Measurements from ENCODE around the gene LRP1B. TPM values are rescaled to one million over a fixed set of nuclear protein-coding genes. Genes with fewer than 3 reads are reported as not detected.

LRP1B gene
- total and polyA plus RNA-seq, 2 of the 8 experiments (the other 6 are each of a cell fraction or from before 2014, with no cell fraction given): 0.03 TPM; not detected in 1

DNA sequence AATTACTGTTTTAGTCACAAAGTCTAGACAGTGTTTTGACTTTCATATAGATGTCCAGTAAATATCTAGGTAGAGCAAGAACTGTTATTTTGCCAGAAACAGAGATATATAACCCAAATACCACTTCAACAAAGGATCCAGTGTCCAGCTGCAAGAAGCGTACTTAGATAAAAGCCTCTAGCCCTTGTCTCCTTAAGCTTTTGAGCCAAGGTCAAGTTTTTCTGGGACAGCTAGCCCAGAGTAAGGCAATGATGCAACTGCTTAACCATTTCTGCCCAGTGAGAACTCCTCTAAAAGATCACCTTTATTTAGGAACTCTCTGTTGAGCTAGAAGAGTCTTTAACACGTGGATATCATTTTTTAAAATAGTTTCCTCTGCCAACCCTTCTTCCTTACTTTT, 1925.7 kb downstream of the LRP1B start:
- TF ChIP-seq, protein P1, sequence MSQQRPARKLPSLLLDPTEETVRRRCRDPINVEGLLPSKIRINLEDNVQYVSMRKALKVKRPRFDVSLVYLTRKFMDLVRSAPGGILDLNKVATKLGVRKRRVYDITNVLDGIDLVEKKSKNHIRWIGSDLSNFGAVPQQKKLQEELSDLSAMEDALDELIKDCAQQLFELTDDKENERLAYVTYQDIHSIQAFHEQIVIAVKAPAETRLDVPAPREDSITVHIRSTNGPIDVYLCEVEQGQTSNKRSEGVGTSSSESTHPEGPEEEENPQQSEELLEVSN (IDR thresholded peaks at IDR 0.05): no peak
- no peak for TF ChIP-seq JUND (IDR thresholded peaks at IDR 0.05; ENCODE audit: low read length)
- no peak for TF ChIP-seq TEAD4 (IDR thresholded peaks at IDR 0.05; ENCODE audit: low read depth, low read length)
- TF ChIP-seq BRCA1 (IDR thresholded peaks at IDR 0.05; ENCODE audit: low read depth, low read length): no peak
- no peak for TF ChIP-seq JUN (IDR thresholded peaks at IDR 0.05; ENCODE audit: low read depth, low read length)
- TF ChIP-seq KDM5A (IDR thresholded peaks at IDR 0.05; ENCODE audit: low read length): no peak
- no peak for TF ChIP-seq BACH1 (IDR thresholded peaks at IDR 0.05; ENCODE audit: low read length)
- TF ChIP-seq TAF1 (IDR thresholded peaks at IDR 0.05; ENCODE audit: low read depth, low read length): no peak
- TF ChIP-seq SRF (IDR thresholded peaks at IDR 0.05; ENCODE audit: low read depth, low read length): no peak
- no peak for TF ChIP-seq POLR2AphosphoS5 (IDR thresholded peaks at IDR 0.05; ENCODE audit: low read depth, low read length)
- no peak for TF ChIP-seq PHF8 (conservative IDR thresholded peaks at IDR 0.05; ENCODE audit: low read depth, low read length)
- no peak for TF ChIP-seq CBX5 (IDR thresholded peaks at IDR 0.05; ENCODE audit: low read depth, low read length)
- TF ChIP-seq RFX5 (IDR thresholded peaks at IDR 0.05; ENCODE audit: borderline replicate concordance, low read depth, low read length): no peak
- no peak for TF ChIP-seq POLR2A (IDR thresholded peaks at IDR 0.05; ENCODE audit: control extremely low read depth in 1 of 2, low read depth in 2 of 2, low read length in 2 of 2)
- TF ChIP-seq HDAC2 (IDR thresholded peaks at IDR 0.05; ENCODE audit: borderline replicate concordance in 1 of 2, low read depth in 2 of 2, low read length in 2 of 2): no peak
- TF ChIP-seq SIN3A (conservative IDR thresholded peaks at IDR 0.05 in 1 of 2, IDR thresholded peaks at IDR 0.05 in 1 of 2; ENCODE audit: low read depth in 1 of 2, low read length in 2 of 2): no peak
- Histone ChIP-seq H3K36me3 (ENCODE audit: control insufficient read depth in 2 of 4, insufficient read depth in 4 of 4, low read length in 3 of 4) (no peaks in the 10 kb centered on the region), H2BK20ac (ENCODE audit: low read length) (no peak overlapping the region), H3K79me2 (ENCODE audit: control insufficient read depth in 1 of 2, insufficient read depth in 2 of 2, low read length in 2 of 2) (no peaks in the 10 kb centered on the region), H4K20me1 (replicated peaks in 1 of 2; ENCODE audit: control insufficient read depth in 1 of 2, insufficient read depth in 2 of 2, low read length in 2 of 2) (no peaks in the 10 kb centered on the region), H3K9ac (replicated peaks in 1 of 4; ENCODE audit: extremely low read depth in 1 of 4, low read depth in 3 of 4, low read length in 3 of 4) (no peak overlapping the region), H2BK5ac (ENCODE audit: low read depth, low read length) (no peak overlapping the region), H4K5ac (ENCODE audit: insufficient read length, low read depth, low read length) (no peak overlapping the region), H3K18ac (ENCODE audit: extremely low read depth, low read length) (no peak overlapping the region), H2BK12ac (ENCODE audit: low read depth, low read length) (no peak overlapping the region), H3K4me2 (ENCODE audit: insufficient read depth in 1 of 2, low read depth in 2 of 2, low read length in 2 of 2) (no peak overlapping the region), H3K4me1 (replicated peaks in 1 of 4; ENCODE audit: control insufficient read depth in 3 of 4, insufficient read depth in 4 of 4, low read length in 3 of 4) (no peaks in the 10 kb centered on the region), H2BK15ac (ENCODE audit: low read length) (no peak overlapping the region), H3K4me3 (ENCODE audit: extremely low read depth in 1 of 4, insufficient read depth in 2 of 4, low read depth in 3 of 4, low read length in 4 of 4) (no peak overlapping the region), H4K91ac (replicated peaks; ENCODE audit: insufficient read length, low read length) (no peak overlapping the region), H2BK120ac (replicated peaks; ENCODE audit: low read depth, low read length) (no peak overlapping the region), H2AFZ (ENCODE audit: low read length) (no peak overlapping the region), H3K23ac (ENCODE audit: insufficient read length) (no peak overlapping the region), H3K23me2 (ENCODE audit: low read depth, low read length) (no peaks in the 10 kb centered on the region), H3K14ac (ENCODE audit: insufficient read length) (no peak overlapping the region), H3K9me3 (ENCODE audit: insufficient read depth in 2 of 2, low read depth in 1 of 2, low read length in 1 of 2) (no peaks in the 10 kb centered on the region), H3K27ac (ENCODE audit: low read depth, low read length) (no peak overlapping the region), H3K4ac (replicated peaks; ENCODE audit: insufficient read length, low read depth, low read length) (no peak overlapping the region), H3K56ac (replicated peaks; ENCODE audit: insufficient read length, low read depth, low read length) (no peak overlapping the region), H4K8ac (ENCODE audit: extremely low read depth, insufficient read depth, low read length) (no peak overlapping the region), H2AK5ac (ENCODE audit: low read depth, low read length) (no peak overlapping the region), H3K27me3 (replicated peaks in 1 of 4; ENCODE audit: control insufficient read depth in 3 of 4, extremely low read depth in 1 of 4, insufficient read depth in 3 of 4, low read length in 3 of 4) (no peaks in the 10 kb centered on the region), H3K79me1 (ENCODE audit: low read depth, low read length) (no peaks in the 10 kb centered on the region)
- DNase-seq (ENCODE audit: low read depth in 1 of 2, low spot score in 2 of 2) (no peak), FAIRE-seq (no peak)
- POLR2A ChIA-PET (ENCODE audit: partially characterized antibody): no interaction called here
- 85% methylated on average over 2 of the region's 2 CpGs; no CpG with 5 or more reads in 1 of the 2 experiments for WGBS, 2 experiments (ENCODE audit: extremely low coverage in 1 of 2, insufficient coverage in 1 of 2, insufficient read length in 1 of 2, insufficient replicate concordance in 2 of 2, low coverage in 1 of 2, low lambda C conversion rate in 2 of 2, missing lambda C conversion rate in 1 of 2)
- CTCF ChIA-PET (ENCODE audit: partially characterized antibody): no interaction called here

Data from H1 (cell line).